HG03354 (cell line): ENCODE data around the gene C3orf33.
"Not testable (repeated sequence)": the region's sequence is repeated elsewhere in the genome, so short reads cannot be mapped to it uniquely, and the experiment has no call there.

Experiments
- ATAC-seq: cut with Tn5 transposase; IDR thresholded peaks from one replicate; pipeline ENCODE4 v1.9.1; 2021; ENCODE audit warnings: mild to moderate bottlenecking; ENCODE audit not compliant: unreplicated experiment, poor library complexity, severe bottlenecking

C3orf33 gene, protein sequence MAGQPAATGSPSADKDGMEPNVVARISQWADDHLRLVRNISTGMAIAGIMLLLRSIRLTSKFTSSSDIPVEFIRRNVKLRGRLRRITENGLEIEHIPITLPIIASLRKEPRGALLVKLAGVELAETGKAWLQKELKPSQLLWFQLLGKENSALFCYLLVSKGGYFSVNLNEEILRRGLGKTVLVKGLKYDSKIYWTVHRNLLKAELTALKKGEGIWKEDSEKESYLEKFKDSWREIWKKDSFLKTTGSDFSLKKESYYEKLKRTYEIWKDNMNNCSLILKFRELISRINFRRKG

DNA sequence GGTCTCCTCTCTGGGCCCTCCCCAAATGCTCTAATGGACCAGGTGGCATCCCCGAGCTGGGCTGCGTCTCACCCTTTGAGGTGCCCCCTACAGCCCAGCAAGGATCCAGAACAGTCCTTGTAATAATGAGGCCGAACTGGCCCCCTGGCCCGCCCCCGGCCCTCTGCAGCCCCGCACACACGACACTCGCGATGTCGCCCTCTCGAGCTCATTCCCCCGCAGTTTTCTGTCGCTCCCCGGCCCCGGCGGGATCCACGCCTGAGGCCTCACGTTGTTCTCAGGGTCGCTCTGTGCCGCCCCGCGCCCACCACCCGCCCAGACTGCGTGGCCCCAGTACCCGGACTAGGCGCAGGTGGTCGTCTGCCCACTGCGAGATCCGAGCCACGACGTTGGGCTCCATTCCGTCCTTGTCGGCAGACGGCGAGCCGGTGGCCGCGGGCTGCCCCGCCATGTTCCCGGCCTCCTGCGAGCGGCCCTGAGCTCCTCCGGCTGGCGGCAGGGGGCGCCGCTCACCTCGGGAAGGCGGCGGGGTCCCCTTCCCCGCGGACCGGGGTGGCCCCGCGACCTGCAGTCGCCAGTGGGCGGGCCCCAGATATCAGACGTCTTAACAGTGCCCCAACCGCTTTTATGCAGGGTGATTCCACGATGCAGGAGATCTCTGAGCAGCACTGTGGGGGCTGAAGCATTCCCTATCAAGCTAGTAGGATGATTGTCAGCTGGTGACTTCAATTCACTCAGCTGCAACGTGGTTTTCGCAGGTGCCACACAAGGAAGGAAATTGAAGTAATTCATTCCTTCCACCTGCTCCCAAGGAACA is at the start of gene C3orf33:
TSS of gene C3orf33 (minus strand) at position 477 of the 817 bp plus-strand sequence. CDS start at position 451, 26 bp downstream.
- ATAC-seq, result peak; percentile 96

DNA sequence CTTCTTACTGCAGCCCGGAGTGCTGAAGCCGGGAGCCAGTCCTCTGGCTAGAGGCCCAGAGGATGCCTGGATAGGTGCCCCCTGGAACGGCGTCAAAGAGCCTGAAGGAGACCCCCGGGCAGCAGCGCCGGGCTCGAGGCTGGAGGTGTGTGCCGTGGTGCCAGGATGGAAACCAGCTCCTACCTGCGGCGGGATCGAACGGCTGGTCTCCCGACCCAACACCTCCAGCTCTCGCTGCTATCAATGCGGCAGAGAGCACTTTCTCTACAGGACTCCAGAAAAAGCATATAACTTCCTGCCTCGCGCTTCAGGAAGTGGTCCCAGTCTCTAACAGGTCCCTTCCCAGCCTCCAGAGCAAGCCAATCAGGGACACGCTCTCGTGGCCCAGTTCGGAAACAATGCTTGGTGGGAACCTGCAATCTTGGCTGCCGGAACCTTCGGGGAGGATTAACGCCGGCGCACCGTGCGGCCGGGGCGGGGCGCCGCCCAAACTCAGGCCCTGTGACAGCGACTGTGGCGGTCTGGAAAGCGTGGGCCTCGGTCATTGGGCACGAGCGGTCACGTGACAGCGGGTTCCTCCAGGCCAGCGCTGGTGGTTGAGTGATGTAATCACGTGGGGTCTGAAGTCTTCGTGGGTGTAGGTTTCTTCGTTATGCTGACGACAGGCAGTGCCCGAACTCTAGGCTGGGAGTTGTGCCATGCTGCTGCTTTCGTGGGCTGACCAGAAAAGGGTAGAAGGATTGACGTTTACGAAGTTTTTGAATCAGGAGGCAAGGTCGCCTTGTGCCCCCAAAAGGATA is 48.3 kb upstream of the C3orf33 start, which contains the start of gene SLC33A1:
TSS of gene SLC33A1 (minus strand) at position 287 of the 800 bp plus-strand sequence. CDS start 430 bp downstream, outside the sequence.
- ATAC-seq, result peak; percentile 95

DNA sequence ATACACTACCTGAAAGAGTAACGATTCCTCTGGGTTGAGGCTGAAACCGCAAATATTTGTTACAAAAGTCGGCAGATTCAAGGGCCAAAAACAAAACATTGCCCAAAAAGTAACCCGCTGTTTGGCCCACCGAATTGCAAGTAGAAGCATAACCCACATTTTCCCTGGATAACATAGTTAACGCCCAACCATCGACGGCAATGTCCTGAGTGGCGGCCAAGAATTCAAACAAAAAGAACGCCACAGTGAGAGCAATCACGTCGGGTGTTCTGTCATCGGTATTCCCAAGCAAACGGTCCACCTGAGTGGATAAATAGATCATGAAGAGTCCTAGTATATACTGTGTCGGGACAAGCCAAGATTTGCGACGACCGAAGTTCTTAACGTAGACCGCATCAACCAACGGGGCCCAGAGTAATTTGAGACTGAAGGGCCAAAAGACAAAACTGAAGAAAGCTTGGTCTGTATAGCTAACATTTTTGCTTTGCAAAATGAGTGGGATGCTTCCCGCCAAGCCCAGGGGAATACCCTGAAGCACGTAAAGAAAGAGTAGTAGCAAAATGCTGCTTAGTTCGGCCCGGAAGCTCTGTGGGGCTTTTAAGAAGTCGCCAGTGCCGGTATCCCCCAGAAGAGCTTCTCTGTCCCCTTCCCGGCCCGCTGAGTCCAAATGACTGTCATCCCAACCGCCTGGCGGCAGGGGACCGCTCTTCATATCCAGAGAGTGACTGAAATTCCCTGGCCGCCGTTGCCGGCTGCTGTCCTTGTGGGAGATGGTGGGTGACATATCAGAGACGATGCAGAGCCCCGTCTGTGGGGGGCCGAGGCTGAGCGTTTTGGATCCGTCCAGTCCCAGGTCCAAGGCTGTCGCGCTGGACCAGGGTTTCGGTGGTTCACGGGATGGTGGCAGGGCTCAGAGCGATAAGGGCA is 47.4 kb upstream of the C3orf33 start:
- ATAC-seq, result peak; percentile 17

DNA sequence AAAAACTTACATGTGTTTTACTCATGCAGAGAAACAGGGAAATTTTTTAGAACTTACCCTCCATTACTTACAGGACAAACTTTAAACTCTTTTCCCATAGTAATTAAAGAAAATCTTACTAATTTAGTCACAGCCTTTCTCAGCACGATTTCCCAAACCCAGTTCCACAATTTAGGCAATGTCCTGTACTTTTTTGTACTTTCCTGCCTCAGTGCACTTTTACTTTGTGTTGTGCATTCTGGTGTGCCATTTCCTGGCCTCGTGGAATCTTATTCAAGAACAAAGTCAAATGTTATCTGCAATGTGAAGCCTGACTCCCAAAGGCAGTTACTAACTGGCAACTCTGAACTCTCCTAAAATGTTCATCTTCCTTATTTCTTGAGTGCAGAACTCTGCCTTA is 46.3 kb upstream of the C3orf33 start:
- no peak for ATAC-seq

DNA sequence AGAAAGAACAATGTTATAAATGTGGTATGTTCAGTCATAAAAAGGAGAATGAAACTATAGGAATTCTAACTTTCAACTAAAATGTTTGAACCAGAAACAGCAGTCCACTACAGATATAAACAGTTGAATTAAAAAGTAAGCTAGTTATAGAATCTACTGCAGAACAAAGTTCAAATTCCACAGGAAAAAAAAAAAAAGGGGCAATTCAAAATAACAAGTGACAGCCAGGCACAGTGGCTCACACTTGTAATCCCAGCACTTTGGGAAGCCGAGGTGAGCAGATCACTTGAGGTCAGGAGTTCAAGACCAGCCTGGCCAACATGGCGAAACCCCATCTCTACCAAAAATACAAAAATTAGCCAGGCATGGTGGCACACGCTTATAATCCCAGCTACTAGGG is 43.3 kb upstream of the C3orf33 start:
- not testable (repeated sequence) for ATAC-seq

DNA sequence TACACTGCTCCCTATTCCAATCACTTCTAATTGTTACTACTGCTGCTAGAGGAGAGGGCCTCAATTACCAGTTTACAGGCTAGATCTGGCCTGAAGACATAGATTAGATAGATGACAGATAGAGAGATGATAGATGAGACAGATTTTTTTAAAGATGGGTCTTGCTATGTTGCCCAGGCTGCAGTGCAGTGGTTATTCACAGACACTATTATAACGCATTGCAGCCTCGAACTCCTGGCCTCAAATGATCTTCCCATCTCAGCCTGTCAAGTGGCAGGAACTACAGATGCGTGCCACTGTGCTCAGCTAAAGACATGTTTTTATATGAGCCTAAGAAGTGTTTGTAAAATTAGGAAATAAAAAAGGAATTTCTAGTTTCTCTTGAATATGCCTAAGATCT is 41.9 kb upstream of the C3orf33 start:
- no peak for ATAC-seq

DNA sequence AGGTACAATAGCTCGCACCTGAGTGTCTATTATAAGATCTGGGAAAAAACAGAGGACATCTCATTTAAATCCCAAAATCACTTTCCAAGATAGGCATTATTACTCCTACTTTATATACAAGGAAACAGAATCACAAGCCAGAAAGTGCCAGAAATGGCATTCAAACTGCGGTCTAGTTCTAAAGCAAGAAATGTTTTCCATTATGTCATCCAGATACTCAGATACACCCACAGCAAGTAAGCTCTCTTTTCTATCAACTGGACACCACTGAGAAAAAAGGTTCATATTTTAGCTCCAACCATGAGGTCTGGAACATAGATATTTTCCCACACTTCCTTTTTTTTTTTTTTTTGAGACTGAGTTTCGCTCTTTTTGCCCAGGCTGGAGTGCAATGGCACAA is 40.0 kb upstream of the C3orf33 start:
- no peak for ATAC-seq

DNA sequence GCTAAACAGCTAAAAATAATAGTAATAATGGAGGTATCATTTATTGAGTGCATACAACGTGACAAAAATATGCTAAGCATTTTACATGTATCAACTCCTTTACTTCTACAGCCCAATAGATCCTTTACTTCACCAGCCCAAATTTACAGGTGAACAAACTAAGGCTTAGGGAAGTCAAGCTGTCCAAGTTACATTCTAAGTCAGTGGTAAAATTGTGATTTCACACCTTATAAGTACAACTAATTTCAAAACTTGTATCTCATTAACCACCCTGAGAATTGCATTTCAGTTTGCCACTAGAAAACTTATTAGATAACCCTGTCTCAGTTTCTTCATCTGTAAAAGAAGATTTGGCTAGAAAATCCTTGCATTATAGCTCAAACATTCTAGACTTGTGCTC is 37.5 kb upstream of the C3orf33 start:
- no peak for ATAC-seq

DNA sequence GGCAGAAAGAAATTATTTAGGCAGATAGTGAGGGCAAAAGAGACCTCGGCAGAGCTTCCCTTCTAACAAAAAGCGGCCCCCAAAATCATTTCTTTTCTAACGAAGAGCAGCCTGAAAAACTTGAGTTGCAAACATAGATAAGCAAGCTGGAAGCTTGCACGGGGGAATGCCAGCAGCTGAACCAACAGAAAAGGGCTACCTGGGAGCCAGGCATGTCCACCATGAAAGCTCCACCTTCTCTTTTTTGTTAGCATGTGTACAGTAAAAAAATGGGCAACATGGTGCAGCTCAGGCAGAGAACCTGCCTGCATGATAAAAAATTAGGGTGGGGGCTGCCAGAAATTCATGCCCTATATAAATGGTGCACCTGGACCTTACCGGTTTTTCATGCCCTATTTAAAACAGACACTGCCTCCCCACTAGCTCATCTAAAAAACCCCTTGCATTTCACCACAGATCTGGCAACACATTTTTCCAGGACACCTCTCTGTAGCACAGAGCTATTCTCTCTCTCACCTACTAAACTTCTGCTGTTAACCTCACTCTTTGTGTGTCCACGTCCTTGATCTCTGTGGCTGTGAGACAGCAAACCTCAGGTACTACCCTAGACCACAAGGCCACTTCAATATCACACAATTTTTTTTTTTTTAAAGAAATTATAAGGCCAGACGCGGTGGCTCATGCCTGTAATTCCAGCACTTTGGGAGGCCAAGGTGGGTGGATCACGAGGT is 29.4 kb upstream of the C3orf33 start:
- ATAC-seq, result no peak

DNA sequence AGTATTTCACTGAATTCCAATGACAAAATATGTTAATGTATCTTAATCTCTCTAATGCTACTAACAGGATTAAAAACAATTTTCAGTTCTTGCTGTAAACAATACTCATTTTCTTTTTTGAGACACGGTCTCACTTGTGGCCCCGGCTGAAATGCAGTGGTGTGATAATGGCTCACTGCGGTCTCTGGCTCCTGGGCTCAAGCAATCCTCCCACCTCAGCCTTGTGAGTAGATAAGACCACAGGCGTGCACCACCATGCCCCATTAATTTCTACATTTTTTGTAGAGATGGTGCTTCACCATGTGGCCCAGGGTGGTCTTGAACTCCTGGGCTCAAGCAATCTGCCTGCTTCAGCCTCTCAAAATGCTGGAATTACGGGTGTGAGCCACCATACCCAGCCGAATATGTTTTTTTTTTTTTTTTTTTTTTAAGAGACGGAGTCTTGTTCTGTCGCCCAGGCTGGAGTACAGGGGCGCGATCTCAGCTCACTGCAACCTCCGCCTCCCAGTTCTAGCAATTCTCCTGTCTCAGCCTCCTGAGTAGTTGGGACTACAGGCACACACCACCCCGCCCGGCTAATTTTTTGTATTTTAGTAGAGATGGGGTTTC is 22.5 kb upstream of the C3orf33 start:
- not testable (repeated sequence) for ATAC-seq

DNA sequence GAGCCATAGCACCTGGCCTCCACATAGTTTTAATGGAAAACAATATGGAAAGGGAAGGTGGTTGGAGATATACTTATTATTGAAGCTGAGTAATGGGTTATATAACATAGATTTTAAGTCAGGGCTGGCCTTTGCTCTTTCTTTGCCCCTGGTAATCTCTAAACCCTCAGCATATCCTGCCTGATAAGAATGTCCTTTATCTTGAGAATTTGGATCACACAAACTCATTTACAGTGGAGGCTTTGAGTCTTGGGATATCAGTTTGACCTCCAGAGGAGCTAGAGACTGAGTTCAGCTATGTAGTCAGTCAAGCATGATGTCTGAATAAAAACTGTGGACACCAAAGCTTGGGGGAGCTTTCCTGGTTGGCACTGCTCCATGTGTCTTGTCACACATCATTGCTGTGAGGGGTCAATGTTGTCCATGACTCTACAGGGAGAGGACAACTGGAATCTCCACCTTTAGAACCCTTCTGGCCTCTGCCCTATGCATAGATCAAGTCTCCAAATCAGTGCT is 9.0 kb upstream of the C3orf33 start:
- ATAC-seq, result no peak

DNA sequence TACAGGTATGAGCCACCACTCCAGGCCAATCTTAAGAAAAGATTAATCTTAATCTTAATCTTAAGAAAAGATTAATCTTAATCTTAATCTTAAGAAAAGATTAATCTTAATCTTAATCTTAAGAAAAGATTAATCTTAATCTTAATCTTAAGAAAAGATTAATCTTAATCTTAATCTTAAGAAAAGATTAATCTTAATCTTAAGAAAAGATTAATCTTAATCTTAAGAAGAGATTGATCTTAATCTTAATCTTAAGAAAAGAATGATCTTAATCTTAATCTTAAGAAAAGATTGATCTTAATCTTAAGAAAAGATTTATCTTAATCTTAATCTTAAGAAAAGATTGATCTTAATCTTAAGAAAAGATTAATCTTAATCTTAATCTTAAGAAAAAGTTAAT is 7.1 kb upstream of the C3orf33 start:
- not testable (repeated sequence) for ATAC-seq

DNA sequence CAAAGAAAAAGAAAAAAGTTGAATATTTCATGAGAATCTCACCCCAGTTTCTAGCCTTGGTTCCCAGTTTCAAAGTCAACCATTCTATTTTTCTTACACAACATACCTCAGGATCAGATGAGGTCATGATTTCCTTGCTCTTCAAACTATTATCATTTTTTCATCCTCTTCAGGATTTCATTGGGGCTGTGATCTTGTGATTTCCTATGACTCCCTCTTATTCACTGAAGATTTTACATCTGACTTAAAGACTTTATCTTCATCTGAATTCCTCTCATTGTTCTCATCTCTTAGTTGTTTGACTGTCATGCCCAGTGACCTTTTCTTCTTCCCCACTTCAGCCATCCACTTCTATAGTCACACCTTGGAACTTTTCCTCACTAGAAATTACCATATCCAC is 3.1 kb upstream of the C3orf33 start:
- ATAC-seq, result no peak

DNA sequence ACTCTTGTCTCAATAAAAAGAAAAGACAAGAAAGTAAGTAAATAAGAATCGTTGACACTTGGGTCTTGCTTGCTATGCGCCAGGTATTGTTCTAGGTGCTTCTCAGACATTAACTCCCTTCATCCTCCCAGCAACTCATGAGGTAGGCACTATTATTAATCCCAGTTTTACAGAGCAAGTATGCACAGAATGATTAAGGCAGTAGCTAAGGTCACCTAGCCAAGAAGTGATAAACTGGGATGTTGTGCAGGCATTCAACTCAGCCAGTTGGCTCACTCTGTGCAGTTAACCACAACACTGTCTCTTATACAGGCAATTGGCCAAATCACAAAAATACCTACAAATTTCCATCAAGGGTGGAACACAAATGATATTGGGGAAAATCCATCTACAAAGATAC is 1.7 kb upstream of the C3orf33 start:
- no peak for ATAC-seq

DNA sequence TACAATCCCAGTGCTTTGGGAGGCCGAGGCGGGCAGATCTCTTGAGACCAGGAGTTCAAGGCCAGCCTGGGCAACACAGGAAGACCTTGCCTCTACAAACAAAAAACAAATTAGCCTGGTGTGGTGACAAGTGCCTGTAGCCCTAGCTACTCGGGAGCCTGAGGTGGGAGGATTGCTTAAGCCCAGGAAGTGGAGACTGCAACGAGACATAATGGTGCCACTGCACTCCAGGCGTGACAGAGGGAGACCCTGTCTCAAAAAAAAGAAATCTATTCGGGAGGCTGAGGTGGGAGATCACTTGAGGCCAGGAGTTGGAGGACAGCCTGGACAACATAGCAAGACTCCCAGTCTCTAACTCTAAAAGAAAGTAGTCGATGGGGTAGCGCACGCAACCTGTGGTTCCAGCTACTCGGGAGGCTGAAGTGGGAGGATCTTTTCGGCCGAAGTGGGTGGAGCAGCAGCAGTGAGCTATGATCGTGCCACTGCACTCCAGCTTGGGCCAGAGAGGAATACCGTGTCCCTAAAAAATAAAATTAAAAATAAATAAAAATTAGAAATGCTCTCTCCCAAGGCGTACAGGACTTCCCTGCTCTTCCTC is 775 bp downstream of the C3orf33 start:
- peak; percentile 37 for ATAC-seq

DNA sequence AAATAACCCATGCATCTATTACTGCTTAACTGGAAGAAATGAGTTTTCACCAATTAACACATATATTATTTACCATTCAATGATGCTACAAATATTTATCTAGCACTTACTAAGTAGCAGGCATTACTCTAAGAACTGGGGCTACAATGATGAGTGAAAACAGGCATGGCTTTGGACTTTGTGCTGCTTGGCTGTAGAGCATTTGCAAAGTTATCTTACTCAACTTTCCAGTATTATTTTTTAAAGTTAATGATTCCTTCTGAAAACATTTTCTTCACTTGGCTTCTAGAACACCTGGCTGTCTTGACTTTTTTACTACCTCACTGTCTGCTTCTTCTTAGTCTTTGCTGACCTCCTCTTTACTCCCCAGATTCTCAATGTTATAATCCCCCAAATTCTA is 1.8 kb downstream of the C3orf33 start:
- ATAC-seq, result no peak

DNA sequence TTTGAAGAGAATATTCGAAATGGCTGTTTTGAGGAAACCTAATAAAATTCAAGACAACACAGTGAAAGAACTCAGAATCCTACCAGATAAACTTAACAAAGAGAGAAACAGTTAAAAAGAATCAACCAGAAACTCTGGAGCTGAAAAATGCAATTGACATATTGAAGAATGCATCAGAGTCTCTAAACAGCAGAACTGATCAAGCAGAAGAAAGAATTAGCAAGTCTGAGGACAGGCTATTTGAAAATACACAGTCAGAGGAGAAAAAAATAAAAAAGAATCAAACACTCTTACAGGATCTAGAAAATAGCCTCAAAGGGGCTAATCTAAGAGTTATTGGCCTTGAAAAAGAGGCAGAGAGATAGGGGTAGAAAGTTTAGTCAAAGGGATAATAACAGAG is 13.5 kb downstream of the C3orf33 start:
- ATAC-seq, result no peak

DNA sequence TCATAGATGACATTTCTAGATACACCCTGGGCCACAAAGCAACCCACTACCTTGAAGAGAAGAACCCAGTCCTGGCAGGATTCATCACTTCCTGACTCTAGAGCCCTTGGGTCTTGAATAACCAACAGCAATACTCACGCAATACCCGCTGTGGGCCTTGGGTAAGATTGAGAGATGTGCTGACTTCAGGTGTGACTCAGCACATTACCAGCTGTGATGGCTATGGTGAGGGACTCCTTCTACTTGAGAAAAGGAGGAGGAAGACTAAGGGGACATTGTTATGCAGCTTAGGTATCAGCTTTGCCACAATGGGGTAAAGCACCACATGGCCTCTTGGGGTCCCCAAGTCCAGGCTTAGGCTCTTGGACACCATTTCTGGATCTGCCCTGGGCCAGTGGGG is 14.9 kb downstream of the C3orf33 start:
- no peak for ATAC-seq
